GM21825 (cell line): ENCODE results near the gene GRIK3.
"Not testable (repeated sequence)": the region's sequence is repeated elsewhere in the genome, so short reads cannot be mapped to it uniquely, and the experiment has no call there.

Source experiments
- ATAC-seq: cut with Tn5 transposase; IDR thresholded peaks from one replicate; pipeline ENCODE4 v1.9.1; 2021; ENCODE audit warnings: mild to moderate bottlenecking, moderate library complexity; ENCODE audit not compliant: unreplicated experiment

GRIK3 gene

DNA sequence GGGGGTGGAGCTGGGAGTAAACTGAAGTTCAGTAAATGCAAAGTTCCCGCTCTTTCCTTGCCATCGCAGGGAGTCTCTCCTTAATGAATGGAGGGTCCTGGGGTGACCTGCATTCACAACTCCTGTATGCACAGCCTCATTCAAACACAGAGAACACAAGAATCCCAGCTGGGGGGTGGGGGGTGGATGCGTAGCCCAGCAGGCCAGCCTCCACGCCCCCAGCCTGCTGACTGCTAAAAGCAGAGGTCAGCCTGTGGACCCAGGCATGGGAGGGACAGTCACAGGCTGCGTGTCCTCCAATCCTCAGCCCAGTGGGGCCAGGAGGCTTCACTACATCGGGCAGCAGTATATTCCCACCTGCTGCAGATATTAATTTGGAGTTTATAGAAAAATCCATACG lies 263.1 kb downstream of the GRIK3 start:
- no peak for ATAC-seq

DNA sequence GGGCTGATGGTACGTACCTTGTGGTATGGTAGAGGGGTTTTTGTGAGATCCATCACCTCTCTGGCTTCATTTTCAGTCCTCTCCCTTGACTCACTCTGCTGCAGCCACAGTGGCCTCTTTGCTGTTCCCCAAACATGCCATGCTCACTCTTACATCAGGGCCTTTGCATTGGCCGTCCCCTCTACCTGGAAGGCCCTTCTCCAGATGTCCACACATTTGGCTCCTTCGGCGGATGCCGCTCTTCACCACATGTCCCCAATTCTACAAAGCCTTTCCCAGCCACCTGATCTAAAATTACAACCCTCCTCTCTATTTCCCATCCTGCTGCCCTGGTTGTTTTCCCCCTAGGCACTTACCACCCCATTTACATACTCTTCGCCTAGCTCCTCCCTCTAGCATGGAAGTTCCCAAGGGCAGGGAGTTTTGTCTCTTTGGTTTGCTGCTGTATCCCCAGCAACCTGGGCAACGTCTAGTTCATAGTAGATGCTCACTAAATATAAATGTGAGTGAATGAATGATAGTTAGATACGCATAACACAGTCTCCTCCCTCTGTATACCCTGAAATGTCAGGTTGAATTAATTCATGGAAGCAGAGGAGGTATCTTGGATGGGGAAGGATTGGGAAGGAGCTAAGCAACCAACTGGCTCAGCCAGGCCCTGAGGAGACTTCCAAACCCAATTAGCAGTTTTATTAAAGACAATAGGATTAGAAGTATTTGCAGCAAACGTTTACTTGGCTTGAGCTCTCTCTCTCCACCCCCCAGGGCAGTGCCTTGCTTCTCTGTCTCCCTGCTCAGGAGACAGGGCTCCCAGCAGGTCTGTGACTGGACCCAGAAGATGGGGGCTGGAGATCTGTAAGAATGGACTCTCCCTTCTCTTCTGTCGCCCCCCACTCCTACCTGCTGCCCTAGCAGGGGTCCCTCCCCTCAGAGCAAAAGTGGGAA lies 264.2 kb downstream of the GRIK3 start:
- no peak for ATAC-seq

DNA sequence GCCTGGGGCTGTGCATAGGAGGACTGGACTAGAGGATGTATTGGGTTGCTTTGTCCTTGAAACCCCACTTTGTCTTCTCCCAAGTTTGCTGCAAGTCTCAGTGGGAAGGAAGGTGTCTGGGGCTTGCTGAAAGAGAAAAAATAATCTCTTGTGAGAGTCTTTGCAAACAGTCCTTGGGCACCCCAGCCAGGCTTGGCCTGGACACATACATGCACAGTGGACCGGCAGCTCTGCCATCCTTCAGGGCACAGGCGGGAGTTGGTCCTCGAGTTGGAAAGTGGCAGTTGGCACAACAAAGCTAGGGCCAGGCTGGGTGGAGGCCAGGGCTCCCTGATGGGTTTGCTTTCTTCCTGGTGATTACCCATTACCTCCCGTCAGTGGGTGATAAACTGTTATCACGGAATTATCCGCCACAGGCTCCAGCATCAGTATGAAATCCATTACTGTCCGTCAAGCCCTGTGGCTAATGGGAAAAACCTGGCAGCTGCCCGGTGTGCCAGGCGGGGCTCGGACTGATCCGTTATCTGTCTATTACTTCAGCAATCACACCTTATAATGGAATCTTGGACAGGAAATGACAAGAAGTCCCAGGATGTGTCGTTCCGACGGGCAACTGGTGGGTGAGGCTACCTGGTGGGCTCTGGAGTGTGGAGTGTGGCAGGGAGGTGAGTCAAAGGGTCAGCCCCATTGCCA lies 265.7 kb downstream of the GRIK3 start:
- no peak for ATAC-seq

DNA sequence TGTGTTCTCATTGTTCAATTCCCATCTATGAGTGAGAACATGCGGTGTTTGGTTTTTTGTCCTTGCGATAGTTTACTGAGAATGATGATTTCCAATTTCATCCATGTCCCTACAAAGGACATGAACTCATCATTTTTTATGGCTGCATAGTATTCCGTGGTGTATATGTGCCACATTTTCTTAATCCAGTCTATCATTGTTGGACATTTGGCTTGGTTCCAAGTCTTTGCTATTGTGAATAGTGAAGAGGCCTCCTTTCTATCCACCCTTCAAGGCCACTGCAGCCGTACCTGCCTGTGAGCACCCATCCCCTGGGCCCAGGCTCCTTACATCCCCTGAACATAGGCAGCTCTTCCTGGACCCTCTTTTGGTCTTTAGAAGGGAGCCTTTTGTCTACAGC lies 266.9 kb downstream of the GRIK3 start:
- ATAC-seq: not testable (repeated sequence)

DNA sequence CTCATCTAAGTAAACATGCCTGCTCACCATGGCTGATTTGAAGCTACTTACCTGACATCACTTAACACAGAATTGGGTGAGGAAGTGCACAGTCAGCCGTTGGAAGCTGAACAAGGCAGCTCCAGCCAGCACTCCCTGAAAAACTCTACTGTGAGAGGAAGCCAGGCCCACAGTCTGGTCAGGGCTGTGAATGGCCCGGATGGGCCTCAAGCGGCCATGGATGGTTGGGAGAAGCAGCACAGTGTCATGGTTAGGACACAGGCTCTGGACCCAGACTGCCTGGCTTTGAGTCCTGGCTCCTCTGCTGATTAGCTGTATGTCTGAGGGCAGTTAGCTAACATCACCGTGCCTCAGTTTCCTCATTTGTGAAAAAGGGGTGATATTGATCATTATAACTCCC lies 267.8 kb downstream of the GRIK3 start:
- no peak for ATAC-seq

DNA sequence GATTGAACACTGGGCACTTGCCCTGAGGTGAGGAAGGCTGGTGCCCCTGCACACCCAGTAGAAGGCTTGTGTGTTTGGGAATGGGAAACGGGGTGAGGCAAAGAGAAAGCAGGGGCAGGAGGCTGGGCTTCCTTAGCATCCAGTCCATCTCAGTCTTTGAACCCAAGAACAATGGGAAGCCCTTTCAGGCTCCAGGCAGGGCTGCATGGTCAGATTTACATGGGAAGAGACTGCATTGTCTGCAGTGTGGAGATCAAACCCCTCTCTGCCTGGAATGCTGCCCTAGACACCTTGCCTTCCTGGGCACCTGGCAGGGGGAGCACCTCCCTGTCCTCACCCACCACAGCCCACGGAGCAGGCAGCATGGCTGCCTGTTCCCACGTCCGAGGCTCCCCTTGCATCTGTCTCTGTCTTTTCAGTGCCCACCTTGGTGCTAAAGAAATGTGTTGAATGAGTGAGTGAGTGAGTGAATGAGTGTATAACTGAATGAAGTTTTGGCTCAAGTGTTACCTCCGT lies 268.5 kb downstream of the GRIK3 start:
- ATAC-seq: no peak

DNA sequence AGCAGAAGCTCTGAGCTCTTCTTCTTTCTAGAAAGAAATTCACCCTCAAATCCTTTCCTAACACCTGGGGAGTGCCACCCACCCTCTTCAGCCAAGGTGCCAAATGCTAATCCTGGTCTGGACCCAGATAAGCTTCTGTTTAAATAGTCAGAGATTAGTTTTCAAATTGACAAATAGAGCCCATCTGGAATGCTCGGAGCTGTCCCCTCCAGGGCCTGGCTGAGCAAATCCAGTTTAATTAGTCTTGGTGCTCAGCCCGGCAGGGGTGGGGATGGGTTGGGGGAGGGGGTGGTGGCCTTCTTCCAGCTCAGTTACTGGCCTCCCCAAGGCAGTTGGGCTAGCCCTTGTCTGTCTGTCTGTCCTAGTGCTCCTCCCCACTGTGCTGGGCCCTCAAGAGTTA lies 269.5 kb downstream of the GRIK3 start:
- ATAC-seq: no peak

DNA sequence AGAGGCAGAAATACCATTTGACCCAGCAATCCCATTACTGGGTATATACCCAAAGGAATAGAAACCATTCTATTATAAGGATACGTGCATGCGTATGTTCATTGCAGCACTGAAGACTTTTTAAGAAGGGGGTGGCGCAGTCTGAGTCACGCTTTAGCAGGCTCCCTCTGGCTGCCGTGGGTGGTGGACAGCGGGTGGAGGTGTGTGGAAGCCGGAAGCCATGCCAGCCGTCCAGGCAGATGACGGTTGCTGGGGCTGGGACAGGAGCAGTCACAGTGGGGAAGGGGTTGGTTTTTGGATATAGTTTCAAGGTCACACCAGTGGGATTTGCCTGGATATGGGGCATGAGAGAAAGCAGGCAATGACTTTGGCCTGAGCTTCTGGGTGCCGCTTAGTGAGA lies 270.5 kb downstream of the GRIK3 start:
- no peak for ATAC-seq

DNA sequence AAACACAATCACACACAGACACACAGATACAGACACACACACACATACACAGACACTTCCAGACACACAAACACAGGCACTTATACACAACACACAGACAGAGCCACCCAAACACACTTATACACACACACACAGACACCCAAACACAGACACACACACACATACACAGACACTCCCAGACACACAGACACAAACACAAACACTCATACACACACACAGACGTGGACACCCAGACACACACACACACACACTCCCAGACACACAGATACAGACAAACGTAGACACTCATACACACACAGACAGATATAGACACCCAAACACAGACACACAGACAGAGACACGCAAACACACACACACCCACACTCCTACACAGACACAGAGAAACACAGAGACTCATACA lies 272.1 kb downstream of the GRIK3 start:
- ATAC-seq: no peak

DNA sequence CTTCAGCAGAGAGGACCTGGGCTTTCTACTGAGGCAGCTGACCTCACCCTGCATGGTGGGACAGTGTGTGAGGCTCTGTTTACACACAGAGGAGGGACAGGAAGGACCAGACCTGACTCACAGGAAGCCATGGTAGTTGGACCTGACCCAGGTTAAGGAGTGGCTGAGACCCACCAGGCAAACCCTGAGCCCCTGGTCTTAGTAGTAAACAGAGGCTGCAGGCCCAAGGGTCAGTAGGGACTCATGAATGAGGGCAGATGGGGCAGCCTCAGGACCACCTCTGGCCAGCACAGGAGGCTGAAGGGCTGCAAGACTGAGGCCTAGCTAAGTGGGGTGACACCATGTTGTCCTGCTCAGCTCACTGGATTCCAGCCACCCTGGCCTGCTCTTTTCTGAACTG lies 273.2 kb downstream of the GRIK3 start:
- ATAC-seq: no peak

DNA sequence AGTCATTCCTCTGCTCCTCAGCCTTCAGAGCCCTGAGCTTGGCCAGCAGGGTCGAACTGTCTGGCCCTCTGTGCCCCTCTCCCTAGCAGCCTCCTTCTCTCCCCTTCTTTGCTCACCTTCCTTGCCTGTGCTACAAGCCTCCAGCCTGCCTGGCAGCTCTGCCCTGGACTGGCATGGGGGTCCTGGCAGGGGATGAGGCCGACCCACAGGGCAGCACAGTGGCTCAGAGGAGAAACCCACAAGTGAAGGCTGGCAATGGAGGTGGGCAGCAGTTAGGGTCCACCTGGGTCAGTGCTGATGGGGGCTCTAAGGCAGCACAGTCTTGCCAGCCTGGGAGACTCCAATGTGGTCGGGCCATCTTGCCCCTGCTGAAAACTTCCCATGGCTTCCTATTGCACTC lies 274.2 kb downstream of the GRIK3 start:
- no peak for ATAC-seq

DNA sequence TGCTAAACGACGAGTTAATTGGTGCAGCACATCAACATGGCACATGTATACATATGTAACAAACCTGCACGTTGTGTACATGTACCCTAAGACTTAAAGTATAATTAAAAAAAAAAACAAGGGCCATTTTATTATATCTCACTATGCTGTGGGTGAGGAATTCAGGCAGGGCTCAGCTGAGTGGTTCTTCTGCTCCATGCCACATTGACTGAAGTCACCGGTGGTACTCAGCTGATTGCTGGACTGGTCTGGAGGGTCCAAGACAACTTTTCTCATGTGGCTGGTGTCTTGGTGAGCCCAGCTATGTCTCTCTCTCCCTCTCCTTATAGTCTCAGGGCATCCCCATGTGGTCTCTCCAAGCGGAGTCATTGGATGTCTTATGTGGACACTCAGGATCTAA lies 275.0 kb downstream of the GRIK3 start:
- ATAC-seq: no peak

DNA sequence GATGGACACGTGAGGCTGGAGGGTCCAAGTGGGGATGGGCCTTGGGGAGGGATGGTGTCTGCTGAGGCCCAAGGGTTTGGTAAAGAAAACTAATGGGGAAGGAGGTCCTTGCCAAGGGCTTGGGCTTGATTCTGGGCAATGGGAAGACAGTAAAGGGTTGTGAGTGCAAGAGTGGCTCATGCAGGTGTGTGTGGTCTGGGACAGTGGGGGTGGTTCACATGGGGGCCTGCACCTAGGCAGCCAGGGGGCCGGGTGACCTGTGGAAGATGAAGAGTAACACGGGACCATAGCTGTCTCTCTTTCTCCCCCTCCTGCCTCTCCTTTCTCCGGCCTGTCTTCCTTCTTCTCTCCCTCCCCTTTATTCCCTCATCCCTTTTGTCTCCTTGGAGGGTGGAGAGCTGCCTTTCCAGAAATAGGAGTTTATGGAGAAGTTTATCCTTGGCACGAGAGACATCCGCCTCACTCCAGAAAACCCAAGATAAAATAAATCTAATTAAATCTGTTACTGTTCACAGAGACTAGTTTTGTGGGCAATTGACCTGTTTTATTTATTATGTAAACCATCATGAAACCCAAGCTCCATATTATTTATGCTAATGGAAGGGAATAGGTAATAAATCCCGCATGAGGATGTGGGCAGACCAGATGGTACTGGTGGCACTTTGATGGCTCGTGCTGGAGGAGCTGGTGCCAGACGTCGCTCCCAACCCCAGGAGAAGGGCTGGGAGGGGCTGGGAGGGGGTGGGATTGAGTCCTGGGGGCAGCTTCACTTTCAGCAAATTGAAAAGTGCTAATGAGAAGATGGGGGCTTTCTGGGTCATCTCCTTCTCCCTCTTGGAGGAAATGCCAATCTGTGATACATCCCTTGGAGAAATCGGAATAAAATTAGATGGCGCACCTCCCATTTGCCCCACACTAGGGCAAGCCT lies 278.7 kb downstream of the GRIK3 start:
- no peak for ATAC-seq

DNA sequence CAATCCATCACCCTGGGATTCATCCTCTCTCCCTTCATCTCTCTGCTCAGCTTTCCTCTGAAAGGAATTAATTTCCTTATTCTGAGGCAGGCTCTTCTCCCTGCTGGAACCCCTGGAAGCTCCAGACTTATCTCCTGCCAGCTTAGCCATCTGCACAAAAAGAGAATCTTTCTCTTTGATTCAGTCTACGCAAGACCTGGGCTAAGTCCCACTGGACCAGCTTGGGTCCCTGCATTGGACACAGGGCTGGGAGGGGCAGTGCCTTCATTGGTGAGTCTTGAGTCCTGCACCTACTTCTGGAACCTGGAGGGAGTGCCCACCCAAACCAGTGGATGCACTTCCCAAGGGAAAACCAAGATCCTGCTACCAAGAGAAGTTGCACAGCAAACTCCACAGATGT lies 279.9 kb downstream of the GRIK3 start:
- ATAC-seq: no peak

DNA sequence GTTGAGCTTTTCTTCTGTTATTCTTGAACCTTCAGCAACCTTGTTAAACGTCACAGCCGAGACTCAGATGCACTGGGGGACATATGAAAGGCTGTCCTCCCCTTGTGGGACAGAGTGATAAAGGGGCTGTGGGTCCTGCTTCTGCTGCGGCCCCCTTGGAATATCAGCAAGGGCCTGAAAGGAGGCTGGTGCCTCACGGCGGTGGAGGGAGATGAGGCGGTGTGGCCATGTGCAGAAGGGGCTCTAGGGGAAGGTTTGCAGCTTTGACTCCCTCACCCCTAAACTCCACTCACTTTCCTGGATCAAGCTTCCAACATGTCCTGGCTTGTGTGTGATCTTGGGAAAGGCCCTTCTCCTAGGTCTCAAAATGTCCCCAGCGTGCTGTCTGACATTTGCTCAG lies 280.9 kb downstream of the GRIK3 start:
- no peak for ATAC-seq

DNA sequence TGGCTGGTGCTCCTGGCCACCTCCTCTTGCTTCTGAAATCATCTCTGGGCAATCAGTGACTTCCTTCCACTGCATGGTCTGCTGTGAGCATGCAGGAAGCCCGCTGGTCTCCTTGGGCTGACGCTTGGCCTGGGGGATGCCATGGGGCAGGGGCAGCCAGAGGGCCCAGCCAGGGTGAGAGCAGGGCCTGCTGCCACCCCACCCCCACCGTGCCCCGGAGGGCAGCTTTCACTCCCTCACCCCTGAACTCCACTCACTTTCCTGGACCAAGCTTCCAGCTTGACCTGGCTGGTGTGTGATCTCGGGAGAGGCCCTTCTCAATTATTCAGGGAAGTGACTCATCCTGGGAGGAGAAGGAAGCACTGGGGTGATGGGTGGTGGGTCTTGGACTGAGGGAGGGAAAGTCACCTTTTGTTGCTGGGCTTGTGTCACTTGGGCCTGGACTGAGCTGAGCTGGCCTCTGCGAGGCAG lies 281.4 kb downstream of the GRIK3 start:
- no peak for ATAC-seq

DNA sequence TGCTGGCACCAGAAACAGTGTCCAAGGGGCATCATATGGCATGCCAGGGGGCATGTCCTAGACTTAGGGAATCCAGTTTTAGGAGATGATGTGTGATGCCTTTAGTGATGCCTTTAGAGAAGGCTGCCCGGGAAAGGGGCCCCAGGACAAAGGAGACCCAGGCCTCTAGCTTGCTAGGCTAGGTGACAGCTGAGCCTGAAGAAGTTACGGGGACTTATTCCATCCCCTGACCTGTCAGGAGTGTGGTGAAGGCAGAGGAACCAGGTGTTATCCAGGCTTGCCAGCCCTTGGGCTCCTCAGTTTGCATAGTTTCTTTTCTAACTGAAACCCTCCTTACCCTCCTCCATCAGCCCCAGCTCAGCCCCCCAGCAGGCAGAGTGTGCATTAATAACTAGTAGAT lies 281.9 kb downstream of the GRIK3 start:
- ATAC-seq: no peak

DNA sequence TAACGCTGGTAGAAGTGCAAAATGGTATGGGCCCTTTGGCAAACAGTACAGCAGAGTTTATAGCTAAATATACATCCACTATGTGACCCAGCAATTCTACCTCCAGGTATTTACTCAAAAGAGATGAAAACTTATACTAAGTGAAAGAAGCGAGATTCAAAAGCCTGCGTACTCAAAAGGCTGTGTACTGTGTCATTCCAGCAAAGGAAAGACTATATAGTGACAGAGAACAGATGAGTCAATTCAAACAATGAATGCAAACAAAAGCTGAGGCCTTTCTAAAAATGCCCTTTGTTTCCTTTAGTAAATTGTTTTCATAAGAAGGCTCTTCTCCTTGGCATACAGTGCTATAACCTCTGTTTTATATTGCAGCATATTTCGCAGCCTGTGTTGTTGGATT lies 282.8 kb downstream of the GRIK3 start:
- no peak for ATAC-seq

DNA sequence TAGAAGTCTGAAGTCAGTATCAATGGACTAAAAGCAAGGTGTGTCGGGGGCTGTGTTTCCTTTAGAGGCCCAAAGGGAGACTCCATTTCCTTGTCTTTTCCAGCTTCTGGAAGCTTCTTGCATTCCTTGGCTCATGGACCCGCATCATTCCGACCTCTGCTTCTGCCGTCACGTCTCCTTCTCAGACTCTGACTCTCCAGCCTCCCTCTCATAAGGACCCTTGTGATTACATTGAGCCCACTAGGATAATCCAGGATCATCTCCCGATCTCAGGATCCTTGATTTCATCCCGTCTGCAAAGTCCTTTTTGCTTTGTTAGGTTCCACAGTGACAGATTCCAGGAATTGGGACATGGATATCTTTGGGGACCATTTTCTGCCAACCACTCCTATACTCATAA lies 285.8 kb downstream of the GRIK3 start:
- no peak for ATAC-seq
